ENCODE results near the gene ADAMTS3.

Gene ADAMTS3

GRCh38 chr4:72405417-72405816 is 163.6 kb downstream of the ADAMTS3 start:
- no peak for DNase-seq (ENCODE audit: low read depth)

- no peak for DNase-seq (ENCODE audit: low read depth)
These were observed 171.7 kb downstream of the ADAMTS3 start for GRCh38 chr4:72397314-72397713.

- DNase-seq (ENCODE audit: low read depth) = no peak
These were observed 174.9 kb downstream of the ADAMTS3 start for GRCh38 chr4:72394012-72394663.

GRCh38 chr4:72391281-72391680 is 177.7 kb downstream of the ADAMTS3 start:
- DNase-seq (ENCODE audit: low read depth) = no peak

- DNase-seq (ENCODE audit: low read depth) = no peak
These were observed 178.6 kb downstream of the ADAMTS3 start for GRCh38 chr4:72390409-72390808.

- DNase-seq (ENCODE audit: low read depth) = no peak
These were observed 180.5 kb downstream of the ADAMTS3 start for GRCh38 chr4:72388521-72388920.

GRCh38 chr4:72387959-72388358 is 181.1 kb downstream of the ADAMTS3 start:
- DNase-seq (ENCODE audit: low read depth) = no peak

- DNase-seq (ENCODE audit: low read depth) = no peak
These were observed 185.6 kb downstream of the ADAMTS3 start for GRCh38 chr4:72383439-72383838.

- no peak for DNase-seq (ENCODE audit: low read depth)
These were observed 190.1 kb downstream of the ADAMTS3 start for GRCh38 chr4:72378901-72379300.

- no peak for DNase-seq (ENCODE audit: low read depth)
These were observed 191.4 kb downstream of the ADAMTS3 start for GRCh38 chr4:72377491-72378194.

GRCh38 chr4:72376901-72377300 is 192.1 kb downstream of the ADAMTS3 start:
- no peak for DNase-seq (ENCODE audit: low read depth)

- DNase-seq (ENCODE audit: low read depth) = no peak
These were observed 193.8 kb downstream of the ADAMTS3 start for GRCh38 chr4:72375073-72375736.

- DNase-seq (ENCODE audit: low read depth) = no peak
These were observed 194.9 kb downstream of the ADAMTS3 start for GRCh38 chr4:72374159-72374558.

- DNase-seq (ENCODE audit: low read depth) = no peak
These were observed 202.4 kb downstream of the ADAMTS3 start for GRCh38 chr4:72366601-72367000.

- no peak for DNase-seq (ENCODE audit: low read depth)
These were observed 203.0 kb downstream of the ADAMTS3 start for GRCh38 chr4:72365981-72366380.

- DNase-seq (ENCODE audit: low read depth) = no peak
These were observed 204.0 kb downstream of the ADAMTS3 start for GRCh38 chr4:72365016-72365415.

- DNase-seq (ENCODE audit: low read depth) = no peak
These were observed 208.9 kb downstream of the ADAMTS3 start for GRCh38 chr4:72360075-72360474.

- DNase-seq (ENCODE audit: low read depth) = no peak
These were observed 210.5 kb downstream of the ADAMTS3 start for GRCh38 chr4:72358483-72358882.

- no peak for DNase-seq (ENCODE audit: low read depth)
These were observed 211.1 kb downstream of the ADAMTS3 start for GRCh38 chr4:72357908-72358307.

GRCh38 chr4:72352711-72353110 is 216.3 kb downstream of the ADAMTS3 start:
- no peak for DNase-seq (ENCODE audit: low read depth)

GRCh38 chr4:72351521-72351920 is 217.5 kb downstream of the ADAMTS3 start:
- no peak for DNase-seq (ENCODE audit: low read depth)

GRCh38 chr4:72348701-72349100 is 220.3 kb downstream of the ADAMTS3 start:
- DNase-seq (ENCODE audit: low read depth) = no peak

- DNase-seq (ENCODE audit: low read depth) = no peak
These were observed 224.6 kb downstream of the ADAMTS3 start for GRCh38 chr4:72344418-72344817.

All from activated T-helper 9 cell treated with anti-CD3 and anti-CD28 coated beads, Interleukin-2, amount 50 U/mL, for 16 hours (primary cell).